ENCODE results near the gene ZNF469.

ZNF469 gene

DNA sequence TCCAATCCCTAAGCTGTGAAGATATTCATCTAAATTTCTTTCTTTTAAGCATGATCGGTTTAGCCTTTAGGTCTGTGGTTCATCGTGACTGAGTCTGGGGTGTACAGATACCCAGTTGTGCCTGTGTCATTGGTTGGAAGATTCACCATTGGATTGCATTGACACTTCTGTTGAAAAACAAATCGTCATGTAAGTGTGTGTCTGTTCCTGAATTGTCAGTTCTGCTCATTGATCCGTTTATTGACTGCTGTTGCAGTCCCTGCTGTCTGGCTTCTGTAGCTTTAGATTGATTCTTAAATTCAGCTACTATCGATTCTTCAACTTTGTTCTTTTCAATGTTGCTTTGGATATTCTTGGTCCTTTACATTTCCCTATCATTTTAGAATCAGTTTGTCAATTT, 21.0 kb upstream of the ZNF469 start:
- no peak overlapping the region for H3K4me3 Mint-ChIP-seq
- H3K27me3 Mint-ChIP-seq, result peaks cover 18 to 21% of the 10 kb centered on the region in 2 donors
- H3K4me1 Mint-ChIP-seq, result peaks cover 4 to 10% of the 10 kb centered on the region in 2 donors
- no peak for DNase-seq
- no peak overlapping the region for H3K27ac Mint-ChIP-seq
- ATAC-seq (replicated peaks), result no peak
- peaks cover 0 to 4% of the 10 kb centered on the region in 2 donors for H3K36me3 Mint-ChIP-seq
- H3K9me3 Mint-ChIP-seq, result peaks cover 0 to 6% of the 10 kb centered on the region in 2 donors

DNA sequence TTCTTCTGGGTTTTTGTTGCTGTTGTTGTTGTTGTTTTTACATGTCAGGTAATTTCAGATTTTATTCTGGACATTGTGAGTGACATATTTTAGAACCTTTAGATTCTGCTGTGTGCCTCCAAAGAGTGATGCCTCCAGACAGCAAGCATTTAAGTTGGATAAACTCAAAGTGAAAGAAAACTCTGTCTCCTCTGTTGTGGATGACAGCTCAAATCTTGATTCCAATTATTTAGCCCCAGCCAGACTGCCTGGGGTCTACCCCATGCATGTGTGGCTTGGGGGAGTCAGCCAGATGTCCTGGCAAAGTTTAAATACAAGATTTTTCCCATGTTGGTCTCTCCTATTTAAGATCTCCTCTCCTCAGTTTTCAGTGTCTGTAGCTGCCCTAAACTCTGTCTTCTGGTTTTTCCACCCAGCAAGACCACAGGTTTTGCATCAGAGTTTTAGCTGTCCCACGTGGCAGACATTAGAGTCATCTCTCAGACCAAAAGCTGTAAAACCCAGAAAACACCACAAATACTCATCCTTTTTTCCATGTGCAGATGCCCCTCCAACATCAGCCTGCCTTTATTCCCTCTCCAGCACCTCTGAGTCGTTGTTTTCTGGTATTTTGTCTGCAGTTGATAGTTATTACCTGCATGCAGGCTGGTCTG, 19.4 kb upstream of the ZNF469 start:
- DNase-seq (no peak), ATAC-seq (replicated peaks) (peak; percentile 66 to 78)
- H3K4me3 Mint-ChIP-seq, result no peak overlapping the region
- H3K36me3 Mint-ChIP-seq, result peaks cover 0 to 4% of the 10 kb centered on the region in 2 donors
- H3K4me1 Mint-ChIP-seq, result peaks cover 4 to 10% of the 10 kb centered on the region in 2 donors
- H3K27me3 Mint-ChIP-seq, result peaks cover 18 to 21% of the 10 kb centered on the region in 2 donors
- H3K9me3 Mint-ChIP-seq, result peaks cover 0 to 6% of the 10 kb centered on the region in 2 donors
- H3K27ac Mint-ChIP-seq, result no peak overlapping the region

DNA sequence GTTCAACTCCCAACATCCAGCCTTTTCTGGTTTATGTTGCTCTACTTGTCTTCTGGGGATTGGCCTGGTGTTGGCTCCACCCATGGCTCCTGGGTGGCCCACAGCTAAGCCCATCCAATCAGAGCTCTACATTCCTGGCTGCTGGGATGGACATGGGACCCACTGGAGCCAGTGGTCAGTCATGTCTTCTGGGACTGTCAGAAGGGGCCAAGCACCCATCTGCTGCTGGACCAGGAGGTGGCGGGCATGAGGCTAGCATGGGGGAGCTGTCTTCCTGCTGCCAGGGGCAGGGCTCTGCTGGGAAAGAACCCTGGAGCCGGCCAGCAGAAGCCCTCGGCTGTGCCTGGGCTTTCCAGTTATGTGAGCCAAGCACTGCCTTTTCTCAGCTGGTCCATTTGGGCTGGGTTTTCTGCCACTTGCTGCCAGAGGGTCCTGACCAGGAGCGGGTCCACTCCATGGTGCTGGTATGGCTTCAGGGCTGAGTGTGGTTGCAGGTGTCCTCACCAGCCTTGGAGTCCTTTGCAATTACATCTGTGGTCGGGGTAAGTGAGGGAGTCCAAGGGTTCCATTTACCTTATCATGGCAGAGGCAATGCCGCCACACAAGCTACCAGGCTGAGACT, 17.4 kb upstream of the ZNF469 start:
- peaks cover 7 to 21% of the 10 kb centered on the region in 2 donors for H3K27me3 Mint-ChIP-seq
- no peak overlapping the region for H3K27ac Mint-ChIP-seq
- DNase-seq, result no peak
- peaks cover 4 to 10% of the 10 kb centered on the region in 2 donors for H3K4me1 Mint-ChIP-seq
- H3K36me3 Mint-ChIP-seq, result peaks cover 0 to 4% of the 10 kb centered on the region in 2 donors
- peaks cover 0 to 6% of the 10 kb centered on the region in 2 donors for H3K9me3 Mint-ChIP-seq
- H3K4me3 Mint-ChIP-seq, result no peak overlapping the region
- no peak for ATAC-seq (replicated peaks)

DNA sequence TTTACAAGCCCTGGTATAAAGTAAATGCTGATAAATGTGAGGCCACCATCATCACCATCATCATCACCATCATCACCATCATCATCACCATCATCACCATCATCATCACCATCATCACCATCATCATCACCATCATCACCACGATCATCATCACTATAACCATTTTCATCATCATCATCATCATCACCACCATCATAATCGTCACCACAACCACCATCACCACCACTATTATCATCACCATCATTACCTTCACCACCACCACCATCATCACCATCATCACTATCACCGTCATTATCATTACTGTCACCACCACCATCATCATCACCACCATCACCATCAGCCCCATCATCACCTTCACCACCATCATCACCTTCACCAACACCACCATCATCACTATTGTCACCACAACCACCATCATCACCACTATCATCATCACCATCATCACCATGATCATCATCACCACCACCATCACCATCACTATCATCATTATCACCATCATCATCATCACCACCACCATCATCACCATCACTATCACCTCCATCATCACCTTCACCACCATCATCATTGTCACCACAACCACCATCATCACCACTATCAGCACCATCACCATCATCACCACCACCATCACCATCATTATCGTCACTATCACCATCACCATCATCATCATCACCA, 16.6 kb upstream of the ZNF469 start:
- Mint-ChIP-seq H3K9me3 (peaks cover 0 to 6% of the 10 kb centered on the region in 2 donors), H3K4me3 (no peak overlapping the region), H3K27ac (no peak overlapping the region), H3K36me3 (peaks cover 0 to 4% of the 10 kb centered on the region in 2 donors), H3K4me1 (peaks cover 4 to 10% of the 10 kb centered on the region in 2 donors), H3K27me3 (peaks cover 7 to 21% of the 10 kb centered on the region in 2 donors)
- DNase-seq, result no peak
- no peak for ATAC-seq (replicated peaks)

DNA sequence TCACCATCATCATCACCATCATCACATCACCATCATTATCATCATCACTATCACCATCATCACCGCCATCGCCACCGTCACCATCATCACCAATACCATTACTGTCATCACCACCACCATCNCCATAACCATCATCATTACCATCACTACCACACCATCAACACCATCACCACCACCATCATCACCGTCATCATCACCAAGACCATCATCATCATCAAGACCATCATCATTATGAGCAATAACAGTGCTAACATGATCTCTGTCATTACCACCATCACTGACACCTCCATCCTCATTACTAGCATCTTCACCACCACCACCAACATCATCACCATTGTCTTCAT, 16.1 kb upstream of the ZNF469 start:
- Mint-ChIP-seq H3K4me3 (no peak overlapping the region), H3K36me3 (peaks cover 0 to 4% of the 10 kb centered on the region in 2 donors), H3K9me3 (peaks cover 0 to 6% of the 10 kb centered on the region in 2 donors), H3K4me1 (peaks cover 4 to 10% of the 10 kb centered on the region in 2 donors), H3K27me3 (peaks cover 7 to 17% of the 10 kb centered on the region in 2 donors), H3K27ac (no peak overlapping the region)
- DNase-seq (no peak), ATAC-seq (replicated peaks) (no peak)

DNA sequence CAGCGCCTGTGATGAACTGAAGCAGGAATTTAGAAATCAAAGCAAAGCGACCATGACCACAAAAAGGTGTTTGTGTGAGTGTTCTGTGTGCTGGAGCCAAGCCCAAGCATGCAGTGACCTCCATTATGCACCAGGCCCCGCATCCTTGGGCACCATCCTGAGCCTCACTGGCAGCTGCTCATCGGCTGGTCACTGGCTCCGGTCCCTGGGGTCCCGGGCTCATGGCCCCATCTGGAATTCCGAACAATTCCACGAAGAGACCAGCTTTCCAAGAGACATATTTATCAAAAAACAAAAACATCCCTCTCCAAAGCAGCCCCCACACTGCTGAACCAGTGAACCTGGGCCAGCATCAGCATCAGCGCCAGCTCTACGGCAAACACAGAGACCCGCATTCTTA, 15.2 kb upstream of the ZNF469 start:
- H3K9me3 Mint-ChIP-seq, result peaks cover 0 to 4% of the 10 kb centered on the region in 2 donors
- peaks cover 0 to 4% of the 10 kb centered on the region in 2 donors for H3K36me3 Mint-ChIP-seq
- ATAC-seq (replicated peaks) (no peak), DNase-seq (no peak)
- H3K4me1 Mint-ChIP-seq, result peaks cover 4 to 10% of the 10 kb centered on the region in 2 donors
- no peak overlapping the region for H3K4me3 Mint-ChIP-seq
- H3K27me3 Mint-ChIP-seq, result peaks cover 7 to 14% of the 10 kb centered on the region in 2 donors
- H3K27ac Mint-ChIP-seq, result no peak overlapping the region

DNA sequence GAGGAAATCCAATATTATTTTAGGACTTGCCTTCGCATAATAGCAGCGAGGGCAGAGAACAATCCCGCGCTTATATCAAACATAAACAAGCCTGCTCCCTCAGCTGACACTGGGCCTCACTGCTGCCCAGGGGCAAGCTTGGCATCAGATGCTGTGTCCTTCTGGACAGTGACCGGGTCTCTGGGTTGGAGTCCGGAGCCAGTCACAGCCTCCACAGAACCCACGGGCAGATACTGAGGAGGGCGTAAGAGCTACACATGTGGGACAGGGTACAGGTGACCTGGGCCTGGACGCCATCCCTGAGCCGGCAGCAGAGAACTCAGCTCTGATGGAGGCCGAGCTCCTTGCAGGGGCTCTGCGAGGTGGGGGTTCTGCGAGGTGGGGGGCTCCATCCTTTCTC, 14.7 kb upstream of the ZNF469 start:
- ATAC-seq (replicated peaks) (no peak), DNase-seq (no peak)
- Mint-ChIP-seq H3K27me3 (peaks cover 7 to 9% of the 10 kb centered on the region in 2 donors), H3K4me1 (peaks cover 4 to 10% of the 10 kb centered on the region in 2 donors), H3K36me3 (peaks cover 0 to 4% of the 10 kb centered on the region in 2 donors), H3K9me3 (peaks cover 0 to 2% of the 10 kb centered on the region in 2 donors), H3K27ac (no peak overlapping the region), H3K4me3 (no peak overlapping the region)

DNA sequence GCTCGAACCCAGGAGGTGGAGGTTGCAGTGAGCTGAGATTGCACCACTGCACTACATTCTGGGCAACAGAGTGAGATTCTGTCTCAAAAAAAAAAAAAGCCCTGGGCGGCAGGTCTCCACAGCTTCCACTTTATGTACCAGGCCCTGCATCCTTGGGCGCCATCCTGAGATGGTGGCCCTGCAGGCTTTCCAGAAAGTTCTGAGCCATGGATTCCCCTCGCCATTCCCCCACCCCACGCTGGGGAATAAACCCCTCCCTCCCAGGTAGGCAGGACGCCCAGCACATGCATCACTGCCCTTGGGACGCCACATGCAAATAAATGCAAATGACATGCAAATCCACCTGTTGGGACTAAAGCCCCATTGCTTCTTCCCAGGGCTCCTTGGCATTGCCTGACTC, 13.8 kb upstream of the ZNF469 start:
- no peak overlapping the region for H3K4me3 Mint-ChIP-seq
- H3K36me3 Mint-ChIP-seq, result no peaks in the 10 kb centered on the region
- H3K27ac Mint-ChIP-seq, result no peak overlapping the region

DNA sequence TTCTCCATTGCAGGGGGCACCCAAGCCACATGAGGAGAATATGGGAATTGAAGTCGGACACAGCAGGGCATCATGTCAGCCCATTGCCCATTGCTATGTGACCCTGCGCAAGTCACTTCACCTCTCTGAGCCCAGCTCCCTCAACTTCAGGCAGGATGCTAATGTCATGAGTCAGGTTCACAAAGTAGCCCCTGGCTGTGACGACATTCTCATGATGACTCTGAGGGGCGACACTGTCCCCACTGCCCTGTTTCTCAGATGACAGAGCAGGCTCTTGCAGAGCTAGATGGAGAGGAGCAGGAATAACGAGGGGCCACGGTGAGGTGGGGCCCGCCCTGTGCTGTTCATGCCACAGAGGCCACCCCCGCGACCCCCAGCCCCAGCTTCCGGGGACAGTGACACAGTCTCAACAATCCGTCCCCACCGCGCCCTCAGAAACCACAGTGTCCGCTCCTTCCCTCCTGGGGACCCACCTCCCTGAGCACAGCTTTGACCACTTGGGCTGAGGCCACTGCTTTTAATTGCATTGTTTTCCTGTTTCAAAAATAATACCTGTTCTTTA, 13.2 kb upstream of the ZNF469 start:
- Mint-ChIP-seq H3K9me3 (no peaks in the 10 kb centered on the region), H3K4me1 (no peaks in the 10 kb centered on the region), H3K4me3 (no peak overlapping the region), H3K27ac (no peak overlapping the region), H3K36me3 (no peaks in the 10 kb centered on the region), H3K27me3 (no peaks in the 10 kb centered on the region)
- ATAC-seq (replicated peaks), result no peak
- DNase-seq, result no peak

More for the DNA sequence above, 13.8 kb upstream of the ZNF469 start:
- peaks cover 0 to under 1% of the 10 kb centered on the region in 2 donors for H3K27me3 Mint-ChIP-seq
- ATAC-seq (replicated peaks) (no peak), DNase-seq (no peak)
- no peaks in the 10 kb centered on the region for H3K9me3 Mint-ChIP-seq
- peaks cover 0 to under 1% of the 10 kb centered on the region in 2 donors for H3K4me1 Mint-ChIP-seq

DNA sequence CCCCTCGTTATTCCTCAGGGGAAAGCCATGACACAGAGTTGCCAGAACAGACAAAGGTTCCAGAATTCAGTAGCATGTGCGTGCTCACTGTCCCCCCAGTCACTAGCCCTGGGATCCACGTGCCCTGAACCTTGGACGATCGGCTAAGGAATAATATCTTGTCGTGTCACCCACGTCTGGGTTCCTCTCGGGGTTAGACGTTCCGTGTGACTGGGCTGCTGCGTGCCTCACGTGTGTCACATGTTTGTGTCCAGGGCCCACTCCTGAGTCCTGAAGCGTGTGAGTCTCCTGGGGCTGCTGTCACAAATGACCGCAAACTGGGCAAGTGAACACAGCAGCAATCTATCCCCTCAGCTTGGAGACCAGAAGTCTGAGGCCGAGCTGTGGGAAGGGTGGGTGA, 12.4 kb upstream of the ZNF469 start:
- no peaks in the 10 kb centered on the region for H3K4me1 Mint-ChIP-seq
- H3K36me3 Mint-ChIP-seq, result no peaks in the 10 kb centered on the region
- no peak for ATAC-seq (replicated peaks)
- peaks cover 0 to under 1% of the 10 kb centered on the region in 2 donors for H3K27me3 Mint-ChIP-seq
- H3K4me3 Mint-ChIP-seq, result no peak overlapping the region
- no peak for DNase-seq
- H3K9me3 Mint-ChIP-seq, result no peaks in the 10 kb centered on the region
- H3K27ac Mint-ChIP-seq, result no peak overlapping the region

DNA sequence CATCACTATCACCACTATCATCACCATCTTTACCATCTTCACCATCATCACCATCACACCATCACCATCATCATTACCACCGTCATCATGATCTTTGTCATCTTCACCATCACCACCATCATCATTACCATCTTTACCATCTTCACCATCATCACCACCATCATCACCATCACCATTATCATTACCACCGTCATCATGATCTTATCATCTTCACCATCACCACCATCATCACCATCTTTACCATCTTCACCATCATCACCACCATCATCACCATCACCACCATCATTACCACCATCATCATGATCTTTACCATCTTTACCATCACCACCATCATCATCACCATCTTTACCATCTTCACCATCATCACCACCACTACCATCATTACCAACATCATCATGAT, 10.2 kb upstream of the ZNF469 start:
- H3K27me3 Mint-ChIP-seq, result peaks cover 0 to 5% of the 10 kb centered on the region in 2 donors
- DNase-seq (no peak), ATAC-seq (replicated peaks) (no peak)
- no peaks in the 10 kb centered on the region for H3K36me3 Mint-ChIP-seq
- no peaks in the 10 kb centered on the region for H3K4me1 Mint-ChIP-seq
- H3K9me3 Mint-ChIP-seq, result no peaks in the 10 kb centered on the region
- H3K4me3 Mint-ChIP-seq, result no peak overlapping the region
- no peak overlapping the region for H3K27ac Mint-ChIP-seq

DNA sequence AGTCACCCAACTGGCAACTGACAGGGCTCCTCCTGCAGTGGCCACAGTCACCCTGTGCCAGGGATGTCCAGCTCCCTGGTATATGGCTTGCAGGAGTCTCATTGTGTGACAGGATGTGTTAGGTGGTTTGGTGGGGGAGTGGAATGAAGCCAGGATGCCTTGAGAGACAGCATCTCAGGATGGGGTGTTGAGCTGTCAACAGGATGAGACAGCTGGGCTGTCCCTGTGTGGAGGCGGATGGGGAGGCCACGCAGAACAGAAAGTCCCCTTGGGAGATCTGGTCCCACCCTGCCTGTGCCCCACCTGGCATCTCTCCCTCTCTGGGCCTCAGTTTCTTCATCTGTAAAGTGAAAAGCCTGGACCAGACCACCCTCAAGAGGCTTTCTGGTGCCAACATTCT, 9.5 kb upstream of the ZNF469 start:
- no peaks in the 10 kb centered on the region for H3K9me3 Mint-ChIP-seq
- peaks cover 0 to 5% of the 10 kb centered on the region in 2 donors for H3K27me3 Mint-ChIP-seq
- no peaks in the 10 kb centered on the region for H3K36me3 Mint-ChIP-seq
- ATAC-seq (replicated peaks), result no peak
- DNase-seq, result no peak
- H3K4me3 Mint-ChIP-seq, result no peak overlapping the region
- H3K27ac Mint-ChIP-seq, result no peak overlapping the region
- H3K4me1 Mint-ChIP-seq, result no peaks in the 10 kb centered on the region

DNA sequence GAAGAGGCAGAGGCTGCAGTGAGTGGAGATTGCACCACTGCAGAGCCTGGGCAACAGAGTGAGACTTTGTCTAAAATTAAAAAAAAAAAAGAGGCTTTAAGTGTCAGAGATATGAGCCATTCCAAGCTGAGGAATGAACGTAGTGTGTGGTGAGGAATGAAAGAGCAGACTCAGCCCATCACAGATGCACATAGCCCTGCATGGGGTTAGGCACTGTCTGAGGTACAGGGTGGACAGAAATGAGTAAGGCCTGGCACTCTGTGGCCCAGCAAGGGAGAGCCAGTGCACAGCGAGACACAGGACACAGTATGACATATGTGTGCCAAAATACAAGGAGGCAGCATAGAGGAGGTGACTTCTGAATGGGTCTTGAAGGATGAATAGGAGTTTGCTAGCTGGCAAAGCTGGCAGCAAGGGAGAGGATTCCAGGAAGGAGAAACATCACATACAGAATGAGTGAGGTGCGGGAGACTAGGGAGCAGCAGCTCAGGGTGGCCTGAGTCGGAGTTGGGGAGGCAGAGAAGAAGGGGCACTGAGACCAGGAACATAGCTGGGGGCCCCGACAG, 8.7 kb upstream of the ZNF469 start:
- no peaks in the 10 kb centered on the region for H3K4me1 Mint-ChIP-seq
- no peak overlapping the region for H3K27ac Mint-ChIP-seq
- no peak for ATAC-seq (replicated peaks)

DNA sequence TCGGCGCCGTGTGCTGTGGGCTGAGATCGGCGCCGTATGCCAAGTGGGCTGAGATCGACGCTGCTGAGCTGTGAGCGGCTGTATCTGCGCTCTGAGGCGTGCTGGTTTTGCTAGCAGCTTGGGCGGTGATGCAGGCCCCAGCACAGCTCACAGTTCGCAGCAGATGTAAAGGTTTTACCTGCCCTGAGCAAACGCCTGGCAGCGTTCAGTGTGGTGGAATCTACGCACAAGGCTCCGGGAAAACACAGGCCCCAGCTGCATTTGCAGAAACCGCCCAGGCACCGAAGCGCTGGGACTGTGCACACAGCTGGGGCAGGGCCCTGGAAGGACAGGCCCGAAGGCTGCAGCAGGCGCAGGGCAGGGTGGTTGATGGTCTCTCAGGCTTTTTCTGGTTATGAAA, 8.0 kb upstream of the ZNF469 start:
- no peak for ATAC-seq (replicated peaks)
- no peak for DNase-seq
- Mint-ChIP-seq H3K4me3 (no peak overlapping the region), H3K27me3 (peaks cover 4 to 5% of the 10 kb centered on the region in 2 donors), H3K9me3 (no peaks in the 10 kb centered on the region), H3K27ac (no peak overlapping the region), H3K4me1 (no peaks in the 10 kb centered on the region), H3K36me3 (no peaks in the 10 kb centered on the region)

More for the DNA sequence above, 8.7 kb upstream of the ZNF469 start:
- no peak for DNase-seq
- Mint-ChIP-seq H3K36me3 (no peaks in the 10 kb centered on the region), H3K4me3 (no peak overlapping the region), H3K9me3 (no peaks in the 10 kb centered on the region), H3K27me3 (peaks cover 4 to 5% of the 10 kb centered on the region in 2 donors)

All from stimulated activated naive B cell treated with anti-CD40 and anti-IgM and Interleukin-4, amounts not matched to agents 10 μg/mL and 1 μg/mL and 100 μg/mL, for 72 hours (primary cell).